H1 (cell line): ENCODE results near the gene ACER3. TPM values are rescaled to one million over a fixed set of nuclear protein-coding genes. Genes with fewer than 3 reads are reported as not detected.

Experiments used
- CTCF ChIA-PET: fragments of 300-600 bp; sonication (Branson Sonifier 250); formaldehyde crosslinking; loops from one replicate; lab custom pipeline; 2021; ENCODE audit not compliant: partially characterized antibody; lab: Charles Lee
- POLR2A ChIA-PET: fragments of 300-600 bp; sonication (Branson Sonifier 250); formaldehyde crosslinking; loops from one replicate; lab custom pipeline; 2021; ENCODE audit warnings: inconsistent platforms; ENCODE audit not compliant: partially characterized antibody; lab: Charles Lee
- DNase-seq, 2 experiments: peaks; one replicate each; pipeline versions ENCODE4 v3.0.0 to v3.0.0-alpha.2; 2010 to 2022; ENCODE audit warnings: low spot score in 2 of 2, low read depth in 1 of 2, mixed read lengths in 1 of 2
- FAIRE-seq: peaks from 2 replicates; lab custom pipeline; 2011; peaks lifted over from hg19 to GRCh38; lab: Jason Lieb, UNC
- H2AFZ ChIP-seq: 2 replicates; pipeline ENCODE4 v1.8.1; 2012; ENCODE audit warnings: low read length, inconsistent platforms
- H2AK5ac ChIP-seq: 2 replicates; pipeline ENCODE4 v1.6.1; 2013; ENCODE audit warnings: low read depth, low read length
- H2BK120ac ChIP-seq: replicated peaks from 2 replicates; pipeline ENCODE3; 2013; ENCODE audit warnings: low read depth, low read length, inconsistent platforms
- H2BK12ac ChIP-seq: 2 replicates; pipeline ENCODE4 v1.6.1; 2013; ENCODE audit warnings: low read depth, low read length
- H2BK15ac ChIP-seq: 2 replicates; pipeline ENCODE4 v1.6.1; 2013; ENCODE audit warnings: low read length
- H2BK20ac ChIP-seq: 2 replicates; pipeline ENCODE4 v1.6.1; 2013; ENCODE audit warnings: low read length
- H2BK5ac ChIP-seq: 2 replicates; pipeline ENCODE4 v1.6.1; 2013; ENCODE audit warnings: low read depth, low read length
- H3K14ac ChIP-seq: 2 replicates; pipeline ENCODE4 v1.6.1; 2013; ENCODE audit warnings: inconsistent platforms; ENCODE audit not compliant: insufficient read length
- H3K18ac ChIP-seq: 2 replicates; pipeline ENCODE4 v1.6.1; 2013; ENCODE audit warnings: low read length; ENCODE audit errors: extremely low read depth
- H3K23ac ChIP-seq: 2 replicates; pipeline ENCODE4 v1.6.1; 2013; ENCODE audit warnings: inconsistent platforms; ENCODE audit not compliant: insufficient read length
- H3K23me2 ChIP-seq: 2 replicates; pipeline ENCODE4 v1.6.1; 2013; ENCODE audit warnings: low read depth, low read length
- H3K27ac ChIP-seq: 2 replicates; pipeline ENCODE4 v1.6.1; 2011; ENCODE audit warnings: low read depth, low read length, inconsistent platforms
- H3K27me3 ChIP-seq, 4 experiments: replicated peaks in 1 of 4; 1 replicate in 1 of 4; 2 replicates in 3 of 4; pipeline versions ENCODE4 v1.6.1 to v1.8.1; 2011 to 2013; ENCODE audit warnings: low read length in 3 of 4, mild to moderate bottlenecking in 3 of 4, inconsistent platforms in 2 of 4, mixed read lengths in 2 of 4, moderate library complexity in 1 of 4; ENCODE audit not compliant: control insufficient read depth in 3 of 4, insufficient read depth in 3 of 4; ENCODE audit errors: extremely low read depth in 1 of 4
- H3K36me3 ChIP-seq, 4 experiments: 2 replicates each; pipeline versions ENCODE4 v1.6.1 to v1.8.1; 2011 to 2013; ENCODE audit warnings: mild to moderate bottlenecking in 4 of 4, low read length in 3 of 4, moderate library complexity in 2 of 4, control low read depth in 1 of 4, inconsistent platforms in 1 of 4; ENCODE audit not compliant: insufficient read depth in 4 of 4, control insufficient read depth in 2 of 4
- H3K4ac ChIP-seq: replicated peaks from 2 replicates; pipeline ENCODE3; 2013; ENCODE audit warnings: low read length, low read depth, mixed read lengths, inconsistent platforms; ENCODE audit not compliant: insufficient read length
- H3K4me1 ChIP-seq, 4 experiments: replicated peaks in 1 of 4; 1 replicate in 1 of 4; 2 replicates in 3 of 4; pipeline versions ENCODE4 v1.6.1 to v1.8.1; 2011 to 2013; ENCODE audit warnings: low read length in 3 of 4, inconsistent platforms in 2 of 4, mixed read lengths in 1 of 4; ENCODE audit not compliant: insufficient read depth in 4 of 4, control insufficient read depth in 3 of 4
- H3K4me2 ChIP-seq, 2 experiments: 2 replicates each; pipeline versions ENCODE4 v1.6.1 to v1.8.1; 2011 to 2013; ENCODE audit warnings: low read depth in 2 of 2, low read length in 2 of 2, control low read depth in 1 of 2, inconsistent platforms in 1 of 2, mild to moderate bottlenecking in 1 of 2; ENCODE audit not compliant: insufficient read depth in 1 of 2
- H3K4me3 ChIP-seq, 4 experiments: fragments of 200-600, 300-600 bp in 1 of 4; sonication (generic), shearing (Covaris generic), sonication (Bioruptor Twin) in 1 of 4; 2 replicates each; pipeline versions ENCODE4 v1.5.1 to v1.8.1; 2011 to 2016; ENCODE audit warnings: low read length in 4 of 4, low read depth in 3 of 4, control low read depth in 2 of 4, inconsistent platforms in 2 of 4, mild to moderate bottlenecking in 2 of 4, mixed read lengths in 1 of 4, moderate library complexity in 1 of 4; ENCODE audit not compliant: insufficient read depth in 2 of 4; ENCODE audit errors: extremely low read depth in 1 of 4
- H3K56ac ChIP-seq: replicated peaks from 2 replicates; pipeline ENCODE3; 2013; ENCODE audit warnings: low read depth, mild to moderate bottlenecking, mixed read lengths, low read length, inconsistent platforms; ENCODE audit not compliant: insufficient read length
- H3K79me1 ChIP-seq: 2 replicates; pipeline ENCODE4 v1.6.1; 2013; ENCODE audit warnings: low read depth, low read length, control low read depth
- H3K79me2 ChIP-seq, 2 experiments: 2 replicates each; pipeline versions ENCODE4 v1.6.1 to v1.8.1; 2012 to 2013; ENCODE audit warnings: low read length in 2 of 2, mild to moderate bottlenecking in 2 of 2, inconsistent platforms in 1 of 2; ENCODE audit not compliant: insufficient read depth in 2 of 2, control insufficient read depth in 1 of 2
- H3K9ac ChIP-seq, 4 experiments: replicated peaks in 1 of 4; 1 replicate in 1 of 4; 2 replicates in 3 of 4; pipeline versions ENCODE4 v1.6.1 to v1.8.1; 2011 to 2013; ENCODE audit warnings: low read depth in 3 of 4, low read length in 3 of 4, control low read depth in 2 of 4, mild to moderate bottlenecking in 2 of 4, moderate library complexity in 2 of 4, inconsistent platforms in 1 of 4; ENCODE audit errors: extremely low read depth in 1 of 4
- H3K9me3 ChIP-seq, 2 experiments: 2 replicates each; pipeline versions ENCODE4 v1.6.1 to v1.8.1; 2012 to 2013; ENCODE audit warnings: mild to moderate bottlenecking in 2 of 2, moderate library complexity in 2 of 2, control low read depth in 1 of 2, inconsistent platforms in 1 of 2, low read depth in 1 of 2, low read length in 1 of 2, mixed read lengths in 1 of 2; ENCODE audit not compliant: insufficient read depth in 2 of 2
- H4K20me1 ChIP-seq, 2 experiments: replicated peaks in 1 of 2; 2 replicates each; pipeline versions ENCODE3 to v1.8.1; 2011 to 2013; ENCODE audit warnings: inconsistent platforms in 2 of 2, low read length in 2 of 2, mild to moderate bottlenecking in 1 of 2; ENCODE audit not compliant: insufficient read depth in 2 of 2, control insufficient read depth in 1 of 2
- H4K5ac ChIP-seq: 2 replicates; pipeline ENCODE4 v1.6.1; 2013; ENCODE audit warnings: low read length, low read depth, mixed read lengths, inconsistent platforms; ENCODE audit not compliant: insufficient read length
- H4K8ac ChIP-seq: 2 replicates; pipeline ENCODE4 v1.8.0; 2013; ENCODE audit warnings: mild to moderate bottlenecking, moderate library complexity, low read length, inconsistent platforms; ENCODE audit not compliant: insufficient read depth; ENCODE audit errors: extremely low read depth
- H4K91ac ChIP-seq: replicated peaks from 2 replicates; pipeline ENCODE3; 2013; ENCODE audit warnings: low read length, mixed read lengths, inconsistent platforms; ENCODE audit not compliant: insufficient read length
- JUN ChIP-seq: IDR thresholded peaks from 2 replicates; pipeline ENCODE4 v1.6.1; 2011; ENCODE audit warnings: low read depth, mild to moderate bottlenecking, improper control_type of control experiment, low read length
- JUND ChIP-seq: IDR thresholded peaks from 2 replicates; pipeline ENCODE4 v1.6.1; 2011; ENCODE audit warnings: mild to moderate bottlenecking, improper control_type of control experiment, low read length
- POLR2A ChIP-seq, 2 experiments: IDR thresholded peaks; 1 replicate in 1 of 2; 2 replicates in 1 of 2; pipeline ENCODE4 v1.6.1; 2011; ENCODE audit warnings: low read depth in 2 of 2, low read length in 2 of 2, mild to moderate bottlenecking in 2 of 2; ENCODE audit errors: control extremely low read depth in 1 of 2
- SIX5 ChIP-seq: IDR thresholded peaks from 2 replicates; pipeline ENCODE4 v1.6.1; 2011; ENCODE audit warnings: mild to moderate bottlenecking, low read depth, low read length
- SP4 ChIP-seq: IDR thresholded peaks from 2 replicates; pipeline ENCODE4 v1.6.1; 2012; ENCODE audit warnings: low read length, inconsistent platforms
- SUZ12 ChIP-seq: fragments of 200-600 bp; sonication (generic); IDR thresholded peaks from 2 replicates; pipeline ENCODE4 v1.6.1; 2012; ENCODE audit warnings: mild to moderate bottlenecking, inconsistent platforms, low read length, moderate library complexity, mixed read lengths
- TBP ChIP-seq: IDR thresholded peaks from 2 replicates; pipeline ENCODE4 v1.6.1; 2011; ENCODE audit warnings: low read depth, low read length, improper control_type of control experiment
- WGBS, 2 experiments: shearing (Covaris generic) in 1 of 2; methylation state at CpG; one replicate each; pipeline versions ENCODE4 v1.1.6 to v1.1.7; 2013 to 2015; ENCODE audit warnings: low lambda C conversion rate in 2 of 2, mixed read lengths in 2 of 2, inconsistent platforms in 1 of 2, low coverage in 1 of 2, missing lambda C conversion rate in 1 of 2; ENCODE audit not compliant: insufficient replicate concordance in 2 of 2, insufficient coverage in 1 of 2, insufficient read length in 1 of 2; ENCODE audit errors: extremely low coverage in 1 of 2, missing lambda C conversion rate in 1 of 2; 5-methylcytosine and 5-hydroxymethylcytosine counted together
- polyA plus RNA-seq, 7 experiments: library from polyadenylated mRNA; depleted of rRNA in 3 of 7; stranded (reverse) in 5 of 7; unstranded in 2 of 7; fragments of >200 nt in 5 of 7; fragments of 200-250 nt in 2 of 7; gene quantifications; 1 replicate in 5 of 7; 2 replicates in 1 of 7; 4 replicates in 1 of 7; pipeline versions ENCODE4 v1.2.1 to v1.2.3, GENCODE V29; 2011 to 2013; ENCODE audit warnings: missing spikeins in 2 of 7, mixed read lengths in 2 of 7
- total RNA-seq: library from RNA; stranded (reverse); fragmentation: NEBNext Ultra II Directional; extraction: Animal tissue kit (Norgen Biotek cat#: 25700); gene quantifications from 2 replicates; pipeline ENCODE4 v1.2.1, GENCODE V29; 2021

The ACER3 gene
- total and polyA plus RNA-seq, 2 of the 8 experiments (the other 6 are each of a cell fraction or from before 2014, with no cell fraction given): 5.7 to 16.2 TPM

DNA sequence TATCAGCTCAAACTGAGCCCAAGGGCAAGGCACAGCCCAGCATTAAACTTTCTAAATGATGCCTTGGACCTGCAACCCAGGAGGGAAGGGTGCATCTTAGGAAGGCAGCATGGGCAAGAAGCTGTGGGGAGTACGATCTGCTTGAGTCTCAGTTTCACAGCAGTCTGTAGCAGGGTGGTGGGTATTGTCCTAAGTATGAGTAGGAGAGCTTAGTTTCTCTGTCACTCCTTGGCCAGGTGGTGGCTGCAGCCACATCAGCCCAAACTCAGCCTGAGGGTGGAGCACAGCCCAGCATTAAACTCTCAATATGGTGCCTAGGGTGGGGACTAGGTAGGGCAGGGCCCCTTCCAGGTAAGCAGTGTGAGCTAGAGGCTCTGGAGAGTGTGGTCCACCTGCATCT lies 85.5 kb downstream of the ACER3 start:
- POLR2A ChIA-PET: no interaction called here
- H2BK120ac ChIP-seq: no peak overlapping the region
- no peak overlapping the region for H4K8ac ChIP-seq
- H2BK20ac ChIP-seq: no peak overlapping the region
- TF ChIP-seq JUN: no peak
- no peak for TF ChIP-seq SUZ12
- no peak for TF ChIP-seq SP4
- no peak for TF ChIP-seq TBP
- TF ChIP-seq POLR2A (IDR thresholded peaks at IDR 0.05; ENCODE audit: control extremely low read depth in 1 of 2, low read depth in 2 of 2, low read length in 2 of 2): no peak
- no peak for TF ChIP-seq JUND
- TF ChIP-seq SIX5: no peak
- TF ChIP-seq, all 59 proteins: peak for 0
- H2BK12ac ChIP-seq: no peak overlapping the region
- H3K36me3 ChIP-seq: no peaks in the 10 kb centered on the region; a peak in 1 of 8 replicates
- H3K23me2 ChIP-seq: no peaks in the 10 kb centered on the region
- peak overlapping the region; percentile 60; the same call in 1 of the 2 replicates for H2BK5ac ChIP-seq
- H4K20me1 ChIP-seq: peaks cover 0 to 2% of the 10 kb centered on the region in 2 experiments
- H3K56ac ChIP-seq: no peak overlapping the region
- FAIRE-seq (no peak), DNase-seq (no peak)
- peaks cover 0 to 7% (median 1%) of the 10 kb centered on the region in 4 experiments; a peak in 5 of 7 replicates for H3K4me1 ChIP-seq
- no peak overlapping the region for H3K14ac ChIP-seq
- H3K4me3 ChIP-seq: no peak overlapping the region
- peaks cover 0 to 18% of the 10 kb centered on the region in 2 experiments; a peak in 2 of 4 replicates for H3K79me2 ChIP-seq
- no peak overlapping the region for H3K23ac ChIP-seq
- peaks cover 0 to 4% of the 10 kb centered on the region in 2 experiments; a peak in 1 of 4 replicates for H3K9me3 ChIP-seq
- no peak overlapping the region for H3K18ac ChIP-seq
- CTCF ChIA-PET: interaction anchor here (1.0 to 1.5 kb wide), 2 partner anchors 26 to 155 kb away, joined by 3 to 6 read pairs; no protein-coding TSS in a partner anchor
- H2AK5ac ChIP-seq: no peak overlapping the region
- H3K4ac ChIP-seq: no peak overlapping the region
- no peak overlapping the region for H3K27ac ChIP-seq
- no peak overlapping the region for H3K9ac ChIP-seq
- no peak overlapping the region for H3K4me2 ChIP-seq
- 0 out of 2 replicates have a peak, but pooled peaks cover 4% of the 10 kb centered on the region for H3K79me1 ChIP-seq
- peak overlapping the region; percentile 66 for H4K91ac ChIP-seq
- WGBS, 2 experiments: 73% methylated on average over 1 of the region's 1 CpG; no CpG with 5 or more reads in 1 of the 2 experiments
- no peaks in the 10 kb centered on the region for H3K27me3 ChIP-seq
- peak overlapping the region; percentile 12 for H4K5ac ChIP-seq
- H2BK15ac ChIP-seq: 0 out of 2 replicates have a peak overlapping the region, but pooled peaks have one; percentile 8
- no peak overlapping the region for H2AFZ ChIP-seq
